GM18520 (cell line): ENCODE data around the gene IGLON5.

Experiments
- ATAC-seq: cut with Tn5 transposase; IDR thresholded peaks from one replicate; pipeline ENCODE4 v1.9.1; 2021; ENCODE audit not compliant: unreplicated experiment

IGLON5 gene

DNA sequence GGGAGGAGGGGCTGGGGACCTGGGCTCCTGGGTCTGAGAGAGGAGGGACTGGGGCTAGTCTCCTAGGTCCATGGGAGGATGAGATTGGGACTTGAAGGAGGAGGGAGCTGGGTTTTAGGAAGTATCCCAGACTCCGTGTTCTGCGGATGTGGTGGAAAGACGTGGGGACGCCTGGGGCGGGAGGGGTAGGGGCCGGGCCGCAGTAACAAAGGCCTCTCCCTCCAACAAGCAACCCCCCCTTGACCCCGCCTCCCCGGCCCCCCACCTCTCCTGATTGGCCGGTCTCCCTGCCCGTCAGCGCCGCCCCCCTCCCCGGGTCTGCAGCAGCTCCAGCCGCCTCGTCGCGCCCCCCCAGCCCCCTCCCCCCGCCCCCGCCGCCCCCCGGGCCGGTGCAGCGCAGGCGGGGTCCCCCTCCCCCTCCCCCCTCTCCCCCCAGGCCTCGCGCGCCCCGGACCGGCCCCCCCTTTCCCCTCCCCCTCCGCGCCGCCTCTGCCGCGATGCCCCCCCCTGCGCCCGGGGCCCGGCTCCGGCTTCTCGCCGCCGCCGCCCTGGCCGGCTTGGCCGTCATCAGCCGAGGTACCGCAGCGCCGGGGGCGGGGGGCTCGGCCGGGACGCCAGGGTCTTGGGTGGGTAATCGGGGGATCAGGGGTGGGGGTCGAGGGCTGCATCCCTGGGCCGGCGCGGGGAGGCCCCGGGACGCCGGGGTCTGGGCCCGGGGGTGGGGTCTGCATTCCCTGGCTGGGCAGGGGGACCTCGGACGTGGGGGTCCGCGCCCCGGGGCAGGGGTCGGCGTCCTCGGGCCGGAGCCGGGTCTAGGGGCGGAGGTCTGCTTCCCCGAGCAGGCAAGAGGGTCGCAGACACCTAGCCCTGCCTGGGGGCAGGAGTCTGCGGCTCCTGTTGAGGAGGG is at the start of gene IGLON5:
Gene IGLON5 (plus strand): TSS at position 294 of the 907 bp plus-strand sequence. CDS start 204 bp downstream, at position 498.
- no peak for ATAC-seq

DNA sequence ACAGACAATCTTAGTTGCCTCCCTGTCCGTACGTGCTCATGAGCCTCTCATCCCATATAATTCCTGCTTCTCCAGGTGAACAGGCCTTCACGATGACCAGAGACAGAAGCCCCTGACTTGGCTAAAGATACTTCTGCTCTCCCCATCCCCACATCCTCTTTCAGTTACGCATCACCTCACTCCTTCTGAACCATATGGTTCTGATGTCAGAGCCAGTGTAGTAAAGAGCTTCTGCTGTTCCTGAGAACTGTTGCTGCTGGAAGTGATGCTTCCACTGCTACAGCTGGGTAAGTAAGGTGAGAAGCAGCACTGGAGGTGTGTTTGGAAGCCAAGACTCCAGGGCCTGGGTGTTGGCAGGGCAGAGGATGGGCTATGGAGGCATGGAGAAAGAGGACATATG is 47.6 kb upstream of the IGLON5 start:
- ATAC-seq: no peak

DNA sequence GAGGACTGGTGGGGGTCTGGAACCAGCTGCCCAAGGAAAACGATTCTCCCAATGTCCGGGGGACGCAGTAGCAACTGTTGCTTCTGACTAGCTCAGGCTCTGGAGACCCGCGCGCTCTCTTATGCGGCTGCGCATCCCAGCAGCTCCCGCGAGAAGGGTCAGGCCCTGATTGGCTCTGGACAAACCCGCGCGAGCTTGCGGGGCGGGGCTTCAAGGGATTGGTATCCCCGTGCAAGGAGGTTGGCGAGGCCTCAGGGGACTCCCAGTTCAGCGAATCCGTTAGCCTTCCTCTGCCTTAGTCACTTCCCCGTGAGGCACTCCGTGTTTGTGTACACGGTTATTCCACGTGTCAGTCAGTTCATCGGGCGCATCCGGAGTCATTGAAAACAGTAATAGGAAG is 40.4 kb upstream of the IGLON5 start:
- ATAC-seq: no peak

DNA sequence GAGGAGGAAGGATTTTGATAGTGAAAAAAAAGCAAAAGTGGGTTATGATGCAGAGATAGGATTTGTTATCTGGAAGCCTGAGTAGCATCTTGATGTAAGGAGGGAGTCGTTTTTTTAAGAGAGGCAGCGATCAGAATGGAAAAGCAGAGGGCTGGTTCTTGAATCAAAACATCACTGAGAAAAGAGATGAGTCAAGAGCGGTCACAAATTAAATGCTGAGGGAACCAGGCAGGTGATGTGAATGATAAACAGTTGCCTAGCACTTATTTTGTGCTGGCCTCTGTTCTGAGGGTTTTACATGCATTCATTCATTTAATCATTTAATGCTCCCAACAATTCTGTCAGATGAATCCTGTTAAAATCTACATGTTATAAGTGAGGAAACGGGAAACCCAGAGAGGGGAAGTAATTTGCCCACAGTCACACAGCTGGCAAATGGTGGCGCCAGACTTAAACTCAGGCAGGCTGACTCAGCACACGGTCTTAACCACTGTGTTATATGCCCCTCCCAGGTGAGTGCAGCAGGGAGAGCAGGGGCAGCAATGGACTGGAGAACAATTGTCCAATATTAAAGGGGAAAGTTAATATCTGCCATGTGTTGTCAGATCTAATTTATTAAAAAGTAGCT is 39.1 kb upstream of the IGLON5 start:
- no peak for ATAC-seq

DNA sequence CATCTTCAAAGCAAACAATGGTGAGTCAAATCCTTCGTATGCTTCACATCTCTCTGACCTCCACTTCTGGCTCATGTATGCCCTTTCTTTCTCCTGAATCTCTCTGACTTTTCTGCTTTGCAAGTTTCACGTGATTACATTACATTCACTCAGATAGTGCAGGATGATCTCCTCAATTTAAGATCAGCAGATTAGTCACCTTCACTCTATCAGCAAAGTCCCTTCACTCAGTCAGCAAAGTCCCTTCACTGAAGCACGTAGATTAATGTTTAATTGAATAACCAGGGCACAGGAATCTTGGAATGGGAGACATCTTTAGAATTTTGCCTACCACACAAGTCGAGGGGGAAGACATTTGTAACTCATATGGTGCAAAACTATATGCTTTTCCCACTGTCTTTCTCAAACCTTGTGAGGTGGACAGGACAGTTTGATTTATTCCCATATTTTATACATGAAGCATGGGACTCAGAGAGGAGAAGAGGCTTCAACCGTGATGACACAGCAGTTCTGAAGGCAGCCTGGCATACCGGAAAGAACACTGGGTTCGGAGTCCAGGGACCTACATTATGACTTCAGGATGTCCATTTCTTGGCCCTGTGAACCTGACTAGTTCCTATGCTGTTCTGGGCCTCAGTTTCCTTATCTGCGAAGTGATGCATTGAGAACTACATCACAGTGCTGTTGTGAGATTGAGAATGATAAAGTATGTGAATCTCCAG is 37.2 kb upstream of the IGLON5 start:
- ATAC-seq: no peak

DNA sequence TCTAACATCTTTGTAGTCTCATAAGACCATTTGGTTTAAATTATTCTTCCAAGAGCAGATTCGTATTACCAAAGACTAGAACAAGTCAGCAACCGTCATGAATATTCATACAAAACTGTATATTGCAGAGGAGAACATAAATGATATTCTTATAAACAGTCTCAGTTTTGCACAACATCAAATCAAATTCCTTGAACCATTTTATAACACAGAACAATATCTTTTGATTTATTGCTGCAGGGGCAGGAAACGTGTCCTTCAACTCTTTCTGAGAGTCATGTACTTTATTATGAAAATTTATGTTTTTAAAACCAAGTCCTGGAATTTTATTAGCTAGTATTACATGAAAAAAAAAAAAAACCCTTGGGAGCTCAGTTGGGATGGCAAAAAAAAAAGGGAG is 34.3 kb upstream of the IGLON5 start:
- ATAC-seq: no peak

DNA sequence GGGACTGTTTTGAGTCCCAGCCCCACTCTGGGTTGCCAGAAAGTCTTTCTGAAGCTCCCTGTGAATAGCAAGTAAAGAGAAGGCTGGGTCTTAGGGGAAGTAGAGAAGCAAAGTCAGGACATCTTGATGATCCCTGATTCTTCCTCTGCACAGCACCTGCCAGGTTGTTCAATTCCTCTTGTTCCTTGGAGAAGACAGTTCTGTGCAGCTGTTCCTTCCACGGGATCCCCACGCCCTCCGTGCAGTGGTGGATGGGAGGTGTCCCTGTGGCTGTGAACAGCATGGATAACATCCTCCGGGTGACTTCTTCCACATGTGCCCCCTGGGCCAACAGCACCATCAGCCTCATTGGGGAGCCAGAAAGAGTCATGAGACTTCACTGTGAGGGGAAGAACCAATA is 29.1 kb upstream of the IGLON5 start:
- no peak for ATAC-seq

DNA sequence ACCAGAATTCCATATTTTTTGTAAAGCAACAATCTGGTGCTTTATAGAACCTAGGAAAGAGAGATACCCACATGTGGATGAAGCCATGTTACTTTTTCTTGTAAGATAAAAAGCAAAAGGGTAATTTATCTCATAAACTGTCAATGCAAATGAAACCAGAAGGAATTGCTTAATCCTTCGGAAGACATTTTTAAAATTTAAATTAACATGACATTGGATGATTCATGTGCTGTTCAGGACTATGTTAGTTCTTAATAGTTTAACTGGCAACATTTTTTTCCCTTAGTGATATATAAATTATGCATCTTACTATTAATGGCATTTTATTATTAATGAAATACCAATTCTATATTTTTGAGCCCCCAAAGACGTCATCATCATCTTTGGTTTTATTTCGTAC is 25.8 kb upstream of the IGLON5 start:
- no peak for ATAC-seq

DNA sequence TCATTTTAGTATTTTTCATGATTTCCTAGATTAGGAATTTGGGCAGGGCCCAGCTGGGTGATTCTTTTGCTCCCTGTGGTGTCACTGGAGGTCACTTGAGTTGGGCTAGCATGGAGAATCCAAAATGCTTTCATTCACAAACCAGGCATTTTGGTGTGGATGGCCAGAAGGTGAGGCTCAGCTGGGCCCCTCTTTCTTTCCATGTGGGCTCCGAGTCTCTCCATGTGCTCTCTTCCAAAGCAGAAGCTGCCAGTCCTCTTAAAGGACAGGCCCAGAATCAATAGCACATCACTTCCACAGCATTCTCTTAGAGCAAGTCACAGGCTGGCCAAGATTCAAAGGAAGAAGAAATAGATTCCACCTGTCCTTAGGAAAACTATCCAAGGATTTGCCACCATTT is 21.8 kb upstream of the IGLON5 start:
- no peak for ATAC-seq

DNA sequence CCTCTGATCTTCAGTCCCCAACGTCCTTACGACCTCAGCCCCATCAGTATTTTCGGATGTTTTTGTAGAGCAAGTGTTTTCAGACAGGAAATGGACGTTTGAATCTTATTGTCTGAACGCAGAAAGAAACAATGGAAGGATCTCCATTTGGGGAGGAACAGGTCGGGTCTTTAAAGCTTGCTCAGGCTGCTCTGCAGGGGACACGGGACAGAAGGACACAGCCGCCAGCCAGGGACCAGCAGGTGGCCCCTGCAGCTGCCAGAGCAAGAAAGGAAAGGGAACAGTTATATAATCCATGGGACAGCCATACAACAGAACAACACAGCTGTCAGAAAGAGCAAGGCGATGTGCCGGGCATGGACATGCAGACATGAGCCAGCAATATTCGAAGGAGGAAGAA is 18.5 kb upstream of the IGLON5 start:
- no peak for ATAC-seq

DNA sequence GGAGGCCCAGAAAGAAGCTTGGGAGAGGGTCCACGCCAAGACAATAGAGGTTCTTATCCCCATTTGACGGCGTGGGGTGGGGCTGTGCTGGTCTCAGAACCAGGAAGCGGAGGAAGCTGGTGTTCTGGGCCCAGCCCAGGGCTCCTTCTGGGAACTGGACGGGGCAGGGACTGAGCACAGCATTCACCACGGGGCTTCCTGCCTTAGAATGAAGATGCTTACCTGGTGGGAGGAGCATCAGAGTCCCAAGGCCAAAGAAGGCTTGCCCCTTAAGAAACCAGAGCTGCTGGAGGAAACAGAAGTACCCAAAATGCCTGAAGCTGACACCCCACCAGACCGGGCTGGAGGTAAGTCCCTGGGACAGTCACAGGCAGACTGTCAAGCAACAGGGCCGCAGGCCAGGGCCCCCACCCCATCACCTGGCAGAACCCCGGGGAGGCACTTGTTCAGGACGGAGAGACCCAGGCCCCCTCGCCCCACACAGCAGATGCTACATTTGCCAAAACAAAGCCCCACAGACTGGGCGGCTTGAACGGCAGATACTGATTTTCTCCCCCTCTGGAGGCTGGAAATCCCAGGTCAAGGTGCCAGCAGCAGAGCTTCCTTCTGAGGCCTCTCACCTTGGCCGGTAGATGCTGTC is 17.8 kb upstream of the IGLON5 start:
- ATAC-seq: no peak

DNA sequence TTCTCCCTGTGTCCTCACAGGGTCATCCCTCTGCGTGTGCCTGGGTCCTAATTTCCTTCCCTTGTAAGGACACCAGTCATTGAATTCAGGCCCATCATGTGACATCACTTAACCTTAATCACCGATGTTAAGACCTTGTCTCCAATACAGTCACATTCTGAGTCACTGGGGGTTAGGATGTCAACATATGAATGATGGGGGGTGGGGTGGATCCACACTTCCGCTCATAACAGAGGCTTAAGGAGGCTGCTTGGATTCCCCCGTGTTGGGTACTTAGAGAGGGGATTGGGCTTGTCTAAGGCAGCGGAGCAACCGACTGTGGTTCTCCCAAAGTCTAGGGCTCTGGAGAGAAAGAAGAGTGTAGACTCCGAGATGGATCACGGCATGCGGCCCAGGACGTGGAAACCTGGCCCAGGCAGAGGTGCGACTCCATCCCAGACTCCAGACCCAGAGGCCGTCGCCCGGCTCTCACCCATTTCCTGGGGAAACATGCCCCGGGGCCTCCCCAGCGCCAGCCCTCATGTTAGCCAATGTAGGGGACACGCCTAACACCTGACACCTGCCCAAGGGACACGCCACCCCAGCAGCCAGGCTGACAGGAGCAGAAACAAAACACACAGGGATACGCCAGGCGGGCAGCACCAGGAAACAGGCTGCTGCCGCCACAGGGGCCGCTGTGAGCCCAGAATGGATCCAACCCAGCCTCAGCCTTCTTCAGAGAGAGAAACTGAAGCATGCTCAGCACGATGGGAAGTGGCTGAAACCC is 17.1 kb upstream of the IGLON5 start:
- ATAC-seq: no peak

DNA sequence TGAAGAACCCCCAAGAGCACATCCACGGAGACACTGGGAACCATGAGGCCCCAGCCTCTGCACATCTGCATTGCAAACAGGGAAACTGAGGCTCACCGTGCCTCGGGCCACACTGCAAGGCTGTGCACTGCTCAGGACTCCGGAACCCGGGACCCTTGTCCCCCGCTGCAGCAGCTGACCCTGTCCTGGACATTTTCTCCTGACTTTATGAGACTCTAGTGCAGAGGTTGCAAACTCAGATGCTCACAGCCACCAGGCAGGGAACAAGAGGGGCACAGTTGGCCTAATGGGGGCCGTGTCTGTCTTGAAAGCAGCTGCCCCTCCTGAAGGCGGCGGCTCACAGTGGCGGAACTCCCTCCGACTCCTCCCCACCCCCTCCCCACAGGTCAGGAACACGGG is 16.5 kb upstream of the IGLON5 start:
- no peak for ATAC-seq

DNA sequence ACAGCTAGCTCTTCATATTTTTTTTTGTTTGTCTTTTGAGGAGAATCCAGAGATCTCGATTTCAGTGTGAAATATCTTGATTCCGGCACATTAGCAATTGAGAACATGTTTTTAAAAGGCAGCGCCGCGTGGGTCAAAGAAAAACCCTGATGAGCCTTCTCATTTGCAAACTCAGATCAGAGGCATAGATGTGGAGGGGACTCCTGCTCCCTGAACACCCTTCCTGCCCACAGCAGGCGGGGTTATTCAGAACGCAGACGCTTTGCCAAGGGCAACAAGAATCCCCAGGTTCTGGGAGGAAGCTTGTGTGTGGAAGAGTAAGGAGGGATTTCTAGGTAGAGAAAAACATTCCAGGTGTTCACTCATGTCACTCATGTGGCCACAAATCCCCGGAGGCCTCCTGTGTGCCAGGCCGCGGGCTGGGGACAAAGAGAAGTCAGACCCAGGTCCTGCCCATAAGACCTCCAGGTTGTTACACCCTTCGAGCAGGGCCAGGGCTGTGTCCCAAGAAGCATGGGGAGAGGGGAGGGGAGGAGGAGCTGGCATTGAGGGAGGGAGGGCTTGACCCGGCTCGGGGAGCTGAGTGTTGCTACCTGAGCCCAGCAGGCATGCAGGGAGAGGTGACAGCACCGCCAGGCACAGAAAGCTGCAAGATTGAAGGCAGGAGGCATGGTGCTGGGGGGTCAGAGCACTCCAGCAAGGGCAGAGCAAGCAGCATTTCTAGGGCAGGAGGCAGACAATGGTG is 15.9 kb upstream of the IGLON5 start:
- ATAC-seq: no peak

DNA sequence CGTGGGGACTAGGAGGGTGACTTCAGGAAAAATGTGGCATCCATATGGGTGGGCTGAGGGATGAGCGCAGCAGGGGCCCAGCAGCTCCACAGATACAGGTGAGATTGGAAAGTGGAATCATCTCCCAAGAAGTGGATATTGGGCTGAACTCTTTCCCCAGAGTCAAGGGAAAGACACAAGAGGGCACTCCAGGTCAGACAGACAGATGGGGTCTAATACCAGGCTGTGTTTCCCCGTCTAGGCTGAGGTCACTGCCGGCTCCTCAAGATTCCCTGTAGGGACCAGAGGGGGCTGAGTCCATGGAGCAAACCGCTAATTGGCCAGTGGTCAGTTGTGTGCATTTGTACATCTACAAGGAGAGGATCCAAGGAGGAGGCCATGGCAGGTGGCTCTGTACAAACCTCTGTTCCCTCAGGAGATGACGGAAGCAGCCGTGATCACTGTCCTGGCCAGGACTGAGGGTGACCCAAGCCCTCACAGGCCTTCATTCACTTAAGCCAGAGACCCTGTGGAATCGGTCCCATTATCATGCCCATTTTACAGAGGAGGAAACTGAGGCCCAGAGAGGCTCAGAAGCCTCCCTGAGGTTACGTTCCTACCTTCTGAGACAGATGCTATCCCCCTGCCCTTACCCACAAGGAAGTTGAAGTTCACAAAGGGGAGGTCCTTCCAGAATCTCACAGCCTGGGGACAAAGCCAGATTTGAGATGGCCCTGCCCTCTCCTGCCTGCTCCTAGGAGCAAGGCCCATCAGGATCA is 14.9 kb upstream of the IGLON5 start:
- no peak for ATAC-seq

DNA sequence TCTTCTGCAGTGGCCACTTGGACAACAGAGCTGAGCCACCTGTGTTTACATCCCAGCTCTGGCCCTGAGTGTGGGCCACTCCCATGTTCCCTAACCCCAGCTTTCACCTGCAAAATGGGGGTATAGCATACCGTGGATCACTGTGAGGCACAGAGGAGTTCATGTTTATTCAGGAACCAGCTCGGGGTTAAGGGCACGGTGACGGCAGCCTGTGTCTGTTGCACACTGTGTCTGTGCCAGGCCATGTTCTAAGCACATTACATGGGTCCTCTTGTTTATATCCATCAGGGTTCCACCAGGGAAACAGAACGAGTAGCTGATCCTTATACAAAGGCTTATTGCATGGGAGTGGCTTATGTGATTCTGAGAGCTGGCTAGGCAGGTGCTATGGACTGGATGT is 14.0 kb upstream of the IGLON5 start:
- ATAC-seq: no peak

DNA sequence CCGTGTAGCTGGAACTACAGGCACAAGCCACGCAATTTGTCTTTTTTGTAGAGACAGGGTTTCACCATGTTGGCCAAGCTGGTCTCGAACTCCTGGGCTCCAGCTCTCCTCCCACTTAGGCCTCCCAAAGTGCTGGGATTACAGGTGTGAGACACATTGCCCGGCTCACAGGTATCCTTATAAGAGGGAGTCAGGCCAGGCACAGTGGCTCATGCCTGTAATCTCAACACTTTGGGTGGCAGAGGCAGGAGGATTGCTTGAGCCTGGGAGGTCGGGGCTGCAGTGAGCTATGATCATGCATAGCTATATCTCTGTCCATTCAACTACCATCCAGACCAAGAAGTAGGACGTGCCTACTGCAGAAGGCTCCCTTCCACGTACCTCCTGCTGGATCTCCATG is 10.2 kb upstream of the IGLON5 start:
- no peak for ATAC-seq

DNA sequence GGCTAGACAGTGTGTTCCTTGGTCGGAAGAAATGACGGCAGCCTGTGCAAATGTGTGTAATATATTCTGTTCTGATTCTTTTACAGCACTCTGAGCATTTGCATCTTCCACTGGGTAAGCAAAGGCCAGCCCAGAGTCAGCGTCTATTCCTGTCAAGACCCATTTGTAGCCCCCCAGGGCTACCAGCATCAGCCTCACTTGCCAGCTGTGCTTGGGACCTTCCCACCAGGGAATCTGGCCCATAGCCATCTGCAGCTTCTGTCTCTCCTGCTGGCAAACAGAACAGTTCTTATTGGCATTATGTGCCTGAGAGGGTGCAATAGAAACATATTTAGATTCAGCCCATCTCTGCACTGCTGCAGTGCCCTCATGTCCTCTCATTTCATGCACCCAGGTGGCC is 6.0 kb upstream of the IGLON5 start:
- no peak for ATAC-seq

DNA sequence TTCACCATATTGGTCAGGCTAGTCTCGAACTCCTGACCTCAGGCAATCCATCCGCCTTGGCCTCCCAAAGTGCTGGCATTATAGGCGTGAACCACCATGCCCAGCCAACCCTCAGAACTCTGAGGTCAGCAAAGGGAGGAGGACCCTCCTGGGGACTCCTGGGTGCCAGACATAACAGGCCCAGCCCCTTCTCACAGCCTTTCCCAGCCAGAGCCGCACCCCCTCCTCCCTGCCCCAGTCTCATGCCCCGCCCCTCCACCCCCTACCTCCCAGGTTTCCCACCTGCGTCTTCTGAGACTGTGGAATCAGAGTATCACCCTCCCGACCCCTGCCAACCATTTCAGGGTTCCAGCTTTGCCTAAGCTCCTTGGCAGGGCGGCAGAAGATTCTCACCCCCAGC is 5.2 kb downstream of the IGLON5 start:
- ATAC-seq: no peak
